HG03558 (cell line): Measurements from ENCODE around the gene BIN1.
"Not testable (repeated sequence)": the region's sequence is repeated elsewhere in the genome, so short reads cannot be mapped to it uniquely, and the experiment has no call there.

Source experiments
- ATAC-seq: cut with Tn5 transposase; IDR thresholded peaks from one replicate; pipeline ENCODE4 v1.9.1; 2021; ENCODE audit warnings: moderate number of reproducible peaks; ENCODE audit not compliant: unreplicated experiment; ENCODE audit errors: extremely low read depth

Gene BIN1

GRCh38 chr2:127134833-127135830 is 28.2 kb upstream of the BIN1 start:
- no peak for ATAC-seq

GRCh38 chr2:127134235-127134634 is 27.3 kb upstream of the BIN1 start:
- no peak for ATAC-seq

GRCh38 chr2:127133793-127134192 is 26.8 kb upstream of the BIN1 start:
- ATAC-seq = no peak

- ATAC-seq = no peak
These were observed 23.5 kb upstream of the BIN1 start for GRCh38 chr2:127130421-127130820.

- ATAC-seq = no peak
These were observed 23.0 kb upstream of the BIN1 start for GRCh38 chr2:127129937-127130336.

- peak; percentile 89 for ATAC-seq
These were observed 21.5 kb upstream of the BIN1 start for GRCh38 chr2:127128445-127128904.

- no peak for ATAC-seq
These were observed 18.9 kb upstream of the BIN1 start for GRCh38 chr2:127125821-127126220.

- ATAC-seq = no peak
These were observed 17.5 kb upstream of the BIN1 start for GRCh38 chr2:127124426-127124825.

GRCh38 chr2:127122361-127123027 is 15.5 kb upstream of the BIN1 start:
- no peak for ATAC-seq

GRCh38 chr2:127121776-127122176 is 14.8 kb upstream of the BIN1 start:
- ATAC-seq = no peak

GRCh38 chr2:127121353-127121752 is 14.4 kb upstream of the BIN1 start:
- ATAC-seq = no peak

GRCh38 chr2:127120408-127120807 is 13.5 kb upstream of the BIN1 start:
- not testable (repeated sequence) for ATAC-seq

GRCh38 chr2:127118467-127118866 is 11.5 kb upstream of the BIN1 start:
- ATAC-seq = no peak

GRCh38 chr2:127118038-127118437 is 11.1 kb upstream of the BIN1 start:
- no peak for ATAC-seq

- ATAC-seq = no peak
These were observed 10.6 kb upstream of the BIN1 start for GRCh38 chr2:127117603-127118002.

GRCh38 chr2:127115471-127116199 is 8.7 kb upstream of the BIN1 start:
- no peak for ATAC-seq

- no peak for ATAC-seq
These were observed 4.0 kb upstream of the BIN1 start for GRCh38 chr2:127110985-127111384.

GRCh38 chr2:127108090-127108523 is 1.2 kb upstream of the BIN1 start:
- no peak for ATAC-seq

- no peak for ATAC-seq
These were observed 657 bp upstream of the BIN1 start for GRCh38 chr2:127107622-127107999.

- ATAC-seq = peak; percentile 2
These were observed 430 bp downstream of the BIN1 start for GRCh38 chr2:127106457-127106990.
